H4 (cell line): ENCODE results near the gene SH2D2A. TPM values are rescaled to one million over a fixed set of nuclear protein-coding genes. Genes with fewer than 3 reads are reported as not detected.
A peak's percentile ranks its signal among the peaks of the same experiment; 100 is the strongest.

Experiments used
- DNase-seq: peaks from one replicate; pipeline ENCODE4 v3.0.0-alpha.2; 2015; ENCODE audit warnings: low spot score
- total RNA-seq: library from RNA; depleted of rRNA; stranded (reverse); fragments of >200 nt; shearing (Covaris generic); gene quantifications from 2 replicates; pipeline ENCODE4 v1.2.3, GENCODE V29; 2014; rRNA removed

The SH2D2A gene
- total RNA-seq = 2.5 TPM in 2 replicates

DNA sequence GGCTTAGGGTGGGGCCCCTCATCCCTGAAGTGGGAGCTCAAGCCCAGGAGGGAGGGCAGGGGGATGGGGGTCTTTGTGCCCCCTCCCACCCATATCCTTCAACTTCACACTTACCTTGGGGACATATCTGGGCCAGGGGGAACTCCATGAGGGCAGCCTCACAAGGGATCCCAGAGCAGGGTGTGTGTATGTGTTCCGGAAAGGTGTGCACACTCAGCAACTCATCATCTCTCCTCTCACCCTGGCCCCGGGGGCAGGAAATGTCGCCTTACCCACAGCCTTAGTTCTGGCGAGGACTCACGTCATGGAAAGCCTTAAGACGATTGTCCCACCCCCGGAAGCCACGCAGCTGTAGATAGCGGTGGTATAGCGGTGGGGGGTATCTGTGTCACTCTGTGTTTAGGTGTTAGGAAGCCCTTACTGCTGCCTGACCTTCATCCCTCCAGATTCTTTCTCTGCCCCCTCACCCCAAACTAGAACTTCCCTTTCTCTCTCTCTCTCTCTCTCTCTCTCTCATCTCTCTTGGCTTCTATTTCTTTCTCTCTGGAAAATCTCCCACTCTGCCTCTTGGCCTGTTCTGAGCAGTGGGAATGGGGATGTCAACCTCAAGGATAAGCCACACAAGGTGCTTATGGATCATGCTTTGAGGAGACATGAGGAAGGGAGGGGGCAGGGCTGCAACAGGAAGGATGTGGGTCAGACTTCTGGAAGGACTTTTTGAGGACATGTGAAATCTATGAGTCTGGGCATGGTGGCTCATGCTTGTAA, at the start of gene SH2D2A:
TSS of gene SH2D2A (minus strand) at position 288 of the 768 bp plus-strand sequence. CDS start at position 148, 140 bp downstream.
- DNase-seq = peak; percentile 88

DNA sequence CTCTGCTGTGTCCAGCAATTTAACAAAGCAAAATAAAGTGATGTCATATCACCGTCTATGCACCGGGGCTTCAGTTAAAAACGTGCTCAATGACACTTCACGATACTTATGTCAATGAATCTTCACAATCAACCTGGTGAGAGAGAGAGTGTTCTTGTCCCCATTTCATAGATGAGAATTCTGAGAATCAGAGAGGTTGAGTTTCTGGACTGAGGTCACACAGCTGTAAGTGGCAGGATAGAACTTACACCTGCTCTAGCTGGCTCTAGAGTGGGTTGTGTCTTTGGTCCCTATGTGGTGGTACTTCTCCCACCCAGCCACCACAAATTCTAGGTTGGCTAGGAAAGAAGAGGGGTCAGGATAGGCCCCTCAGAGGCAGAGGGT, 49.2 kb upstream of the SH2D2A start:
- DNase-seq = no peak

DNA sequence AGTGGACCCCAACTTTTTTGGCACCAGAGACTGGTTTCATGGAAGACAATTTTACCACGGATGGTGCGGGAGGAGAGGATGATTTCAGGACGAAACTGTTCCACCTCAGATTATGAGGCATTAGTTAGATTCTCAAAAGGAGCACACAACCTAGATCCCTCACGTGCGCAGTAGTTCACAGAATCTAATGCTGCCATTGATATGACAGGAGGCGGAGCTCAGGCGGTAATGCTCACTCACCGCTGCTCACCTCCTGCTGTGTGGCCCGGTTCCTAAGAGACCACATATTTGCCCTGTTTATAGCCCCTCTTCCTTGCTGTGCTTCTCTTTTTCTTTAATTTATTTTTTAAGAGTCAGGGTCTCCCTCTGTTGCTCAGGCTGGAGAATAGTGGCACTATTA, 48.6 kb upstream of the SH2D2A start:
- no peak for DNase-seq

DNA sequence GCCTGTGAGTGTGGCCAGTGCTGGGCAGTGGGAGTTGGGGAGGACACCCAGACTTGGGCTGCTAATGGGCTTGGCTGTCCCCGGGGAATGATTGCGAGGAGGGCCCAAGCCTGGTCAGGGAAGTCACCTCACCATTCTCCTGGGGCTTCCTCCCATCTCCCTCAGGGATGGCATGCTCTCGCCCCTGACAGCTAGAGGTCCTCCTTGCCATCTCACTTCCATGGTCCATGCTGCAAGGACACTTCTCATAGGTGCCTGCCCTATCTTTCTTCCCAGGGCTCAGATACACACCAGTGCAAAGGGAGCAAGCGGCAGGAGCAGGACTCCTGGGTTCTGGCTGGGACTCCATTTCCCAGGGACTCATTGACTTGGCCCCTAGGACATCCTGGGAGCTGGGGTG, 48.1 kb upstream of the SH2D2A start:
- no peak for DNase-seq

DNA sequence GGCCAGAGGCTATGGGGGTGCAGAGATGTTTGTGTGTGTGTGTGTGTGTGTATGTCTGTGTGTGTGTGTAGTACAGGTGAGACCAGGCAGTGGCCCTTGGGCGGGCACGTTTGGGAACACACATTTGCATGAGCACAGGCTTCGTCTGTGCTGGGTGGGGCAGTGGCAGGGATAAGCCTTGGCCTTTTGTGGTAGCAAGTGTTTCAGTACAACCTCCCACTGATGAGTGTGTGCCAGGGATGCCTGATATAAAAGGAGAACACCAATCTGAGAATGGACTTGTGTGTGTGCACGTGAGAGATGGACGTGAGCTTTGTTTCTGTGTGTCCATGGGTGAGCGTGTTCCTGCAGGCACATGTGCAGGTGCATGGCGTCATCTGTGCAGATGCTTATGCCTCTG, 47.0 kb upstream of the SH2D2A start:
- no peak for DNase-seq

DNA sequence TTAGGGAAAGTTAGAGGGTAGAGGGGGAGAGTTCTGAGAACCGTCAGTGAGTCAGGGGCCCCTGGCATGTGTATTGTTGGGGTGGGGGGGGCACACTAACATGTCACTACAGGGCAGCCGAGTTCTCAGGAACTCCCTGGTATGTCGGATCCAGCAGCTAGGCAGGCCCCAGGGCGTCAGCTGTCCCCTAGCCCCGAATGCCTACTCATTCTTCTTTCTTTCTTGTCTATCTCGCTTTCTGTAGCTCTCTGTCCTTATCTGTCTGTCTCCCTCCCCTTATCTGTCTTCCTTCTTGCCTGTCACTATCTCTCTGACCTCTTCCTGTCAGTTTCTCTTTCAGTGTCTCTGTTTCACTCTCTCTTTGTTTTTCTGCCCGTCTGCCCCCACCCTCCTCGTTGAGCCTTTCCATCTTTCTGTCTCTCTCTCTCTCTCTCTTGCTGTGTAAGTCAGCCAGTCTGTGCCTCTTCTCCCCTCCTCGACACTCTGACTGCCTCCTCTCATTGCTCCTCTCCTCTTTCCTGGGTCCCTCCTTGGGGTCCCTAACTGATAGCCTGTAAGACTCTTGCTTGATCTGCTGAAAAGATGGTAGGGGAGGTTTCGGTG, 46.5 kb upstream of the SH2D2A start:
- DNase-seq = no peak

DNA sequence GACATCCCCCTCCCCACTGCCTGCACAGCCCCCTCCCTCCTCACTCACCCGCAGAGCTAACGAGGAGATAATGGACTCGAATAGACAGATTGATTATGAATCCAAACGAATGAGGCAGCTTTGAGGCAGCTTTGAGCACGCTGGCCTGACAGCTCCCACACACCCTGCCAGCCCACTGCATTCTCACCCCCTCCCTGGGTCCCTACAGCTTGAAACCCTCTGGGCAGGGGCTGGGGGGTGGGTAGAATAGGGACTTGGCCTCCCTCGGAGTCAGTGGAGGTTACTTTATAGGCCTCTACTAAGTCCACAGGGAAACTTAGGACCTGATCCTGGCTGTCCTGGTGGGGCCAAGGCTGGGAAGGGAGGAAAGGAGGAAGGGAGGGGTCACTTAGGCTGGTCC, 45.9 kb upstream of the SH2D2A start:
- no peak for DNase-seq

DNA sequence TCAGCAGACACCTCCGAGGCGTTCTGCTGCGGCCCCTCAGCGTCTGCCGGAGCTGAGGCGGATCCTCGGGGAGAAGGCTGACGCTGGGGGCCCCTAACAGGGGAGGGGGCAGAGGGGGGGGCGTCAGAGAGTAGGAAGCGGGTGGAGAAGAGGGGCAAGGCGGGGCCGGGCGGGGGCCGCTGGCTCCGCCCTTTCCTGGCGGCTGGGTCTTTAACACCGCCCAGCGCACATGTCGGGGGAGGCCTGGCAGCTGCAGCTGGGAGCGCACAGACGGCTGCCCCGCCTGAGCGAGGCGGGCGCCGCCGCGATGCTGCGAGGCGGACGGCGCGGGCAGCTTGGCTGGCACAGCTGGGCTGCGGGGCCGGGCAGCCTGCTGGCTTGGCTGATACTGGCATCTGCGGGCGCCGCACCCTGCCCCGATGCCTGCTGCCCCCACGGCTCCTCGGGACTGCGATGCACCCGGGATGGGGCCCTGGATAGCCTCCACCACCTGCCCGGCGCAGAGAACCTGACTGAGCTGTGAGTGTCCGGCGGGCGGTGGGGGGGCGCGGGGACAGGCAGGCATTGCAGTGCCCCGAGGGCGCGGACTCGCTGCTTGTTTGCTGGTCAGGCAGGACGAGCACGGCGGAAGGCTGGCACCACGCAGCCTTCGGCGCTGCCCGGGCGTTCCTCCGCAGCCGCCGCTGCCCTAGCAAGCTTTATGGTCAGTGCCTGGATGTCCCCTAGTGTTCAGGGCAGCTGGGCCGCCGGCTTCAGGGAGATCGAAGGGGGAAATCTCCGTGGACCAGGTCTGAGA, 44.2 kb upstream of the SH2D2A start, which contains the start of gene NTRK1:
TSS of gene NTRK1 (plus strand) at position 238 of the 796 bp plus-strand sequence. CDS start at position 308, 70 bp downstream.
- no peak for DNase-seq

DNA sequence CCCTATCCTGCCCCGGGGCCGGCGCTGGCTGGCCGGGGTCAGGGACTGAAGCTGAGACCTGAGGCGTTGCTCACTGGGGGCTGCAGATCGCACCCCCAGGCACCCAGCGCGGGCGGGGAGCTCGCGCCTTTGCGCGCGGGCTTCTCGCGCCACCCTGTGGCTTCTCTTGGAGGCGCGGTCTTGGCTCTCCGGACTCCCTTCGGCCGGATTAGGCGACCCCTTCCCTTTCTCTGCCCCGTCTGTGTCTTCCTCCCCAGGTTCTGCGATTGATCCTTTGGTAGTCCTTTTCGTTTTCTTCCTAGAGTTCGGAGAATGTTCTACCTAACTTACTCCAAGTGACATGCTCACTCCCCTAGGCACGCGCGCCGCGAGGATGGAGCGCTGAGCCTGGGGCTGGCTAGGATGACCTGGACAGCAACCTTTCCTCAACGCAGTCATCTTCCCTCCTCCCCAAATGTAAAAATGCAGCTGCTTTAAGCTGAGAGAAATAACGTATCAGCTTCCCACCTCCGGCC, 43.5 kb upstream of the SH2D2A start:
- no peak for DNase-seq

DNA sequence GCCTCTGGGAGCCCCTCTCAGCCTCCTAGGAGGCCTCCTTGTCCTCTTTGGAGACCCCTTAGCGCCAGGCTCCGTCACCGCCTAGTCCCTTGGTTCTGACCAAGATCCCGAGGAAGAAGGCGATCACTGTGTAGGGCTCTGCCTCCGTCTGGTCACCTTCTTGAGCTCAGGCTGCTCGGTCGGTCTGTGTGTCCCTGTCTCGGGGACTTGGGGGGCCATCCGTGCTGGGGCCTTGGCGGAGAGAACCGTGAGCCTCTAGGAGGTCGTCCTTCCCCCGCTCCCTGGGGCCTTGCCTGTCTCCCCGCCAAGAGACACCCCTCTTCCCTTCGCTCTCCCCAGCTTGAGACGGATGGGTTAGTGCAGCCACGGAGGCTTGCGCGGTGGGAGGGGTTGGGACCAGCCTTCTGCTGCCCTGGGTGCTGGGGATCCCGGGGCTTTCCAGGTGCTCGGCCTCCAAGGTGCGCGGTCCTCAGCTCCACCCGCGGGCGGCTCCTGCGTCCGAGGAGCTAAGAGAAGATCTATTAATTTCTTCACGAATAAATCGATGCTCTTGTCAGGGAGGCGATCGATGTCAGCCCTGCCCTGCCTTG, 43.0 kb upstream of the SH2D2A start:
- DNase-seq = no peak

DNA sequence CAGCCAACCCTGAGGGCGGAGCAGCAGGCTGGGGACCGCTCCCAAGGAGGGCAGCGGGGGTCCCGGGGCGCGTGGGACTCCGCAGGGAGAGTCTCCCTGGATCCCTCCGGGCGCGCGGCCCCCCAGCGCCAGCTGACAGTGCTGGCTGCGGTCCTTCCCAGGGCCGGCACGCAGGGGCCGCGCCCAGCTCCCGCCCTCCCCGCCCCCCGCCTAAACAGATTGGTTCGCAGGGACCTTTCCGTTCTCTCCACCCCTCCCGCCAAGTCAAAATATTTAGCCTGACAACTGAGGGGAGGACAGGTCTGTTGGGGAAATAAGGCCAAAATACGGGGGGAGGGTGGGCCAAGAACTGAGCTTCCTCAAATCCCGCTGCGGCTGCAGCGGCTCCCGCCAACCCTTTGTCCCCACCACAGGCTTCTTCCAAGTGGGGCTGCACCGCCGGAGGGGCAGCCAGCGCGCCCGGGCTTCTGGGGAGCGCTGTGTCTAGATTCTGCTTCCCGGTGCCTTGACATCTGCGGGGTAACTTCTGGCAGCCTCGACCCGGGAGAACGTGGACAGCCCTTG, 42.4 kb upstream of the SH2D2A start, which contains the start of gene INSRR:
TSS of gene INSRR (minus strand) at position 159 of the 564 bp plus-strand sequence. CDS start 496 bp downstream, outside the sequence.
- DNase-seq = no peak

DNA sequence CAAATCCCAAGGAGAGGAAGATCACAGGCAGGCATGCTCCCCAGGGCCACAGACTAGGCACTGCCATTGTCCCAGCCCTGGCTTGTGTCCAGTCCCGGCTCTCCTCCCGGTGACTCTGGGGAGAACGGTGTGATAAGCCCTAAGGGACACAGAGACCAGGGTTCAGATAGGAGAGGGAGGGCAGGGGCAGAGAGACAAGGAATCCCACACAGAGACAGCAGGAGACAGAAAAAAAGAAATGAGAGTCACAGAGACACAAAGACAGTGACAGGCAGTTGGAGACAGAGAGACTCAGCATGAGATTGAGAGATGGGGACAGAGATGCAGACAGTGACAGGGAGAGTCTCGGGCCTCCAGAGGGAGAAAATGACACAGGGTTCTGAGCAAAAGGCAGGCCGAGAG, 41.9 kb upstream of the SH2D2A start:
- DNase-seq = no peak

DNA sequence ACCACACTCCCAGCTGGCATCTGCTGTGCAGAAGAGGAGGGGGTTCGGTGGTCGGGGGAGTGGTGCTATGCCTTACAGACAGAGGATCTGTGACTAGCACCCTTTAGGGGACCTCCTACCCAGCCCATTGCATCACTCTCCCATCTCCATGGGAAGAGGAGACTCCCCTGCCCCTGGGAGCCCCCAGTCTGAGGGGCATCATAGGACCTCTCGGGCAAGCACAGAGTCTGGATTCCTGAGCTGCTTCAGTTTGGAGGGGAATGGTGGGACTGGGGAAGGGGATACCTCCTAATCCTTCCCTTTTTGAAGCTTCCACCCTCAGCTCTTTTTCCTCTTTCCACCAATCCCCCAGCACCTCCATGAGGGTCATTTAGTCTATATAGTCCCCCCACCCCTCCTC, 40.9 kb upstream of the SH2D2A start:
- DNase-seq = no peak

DNA sequence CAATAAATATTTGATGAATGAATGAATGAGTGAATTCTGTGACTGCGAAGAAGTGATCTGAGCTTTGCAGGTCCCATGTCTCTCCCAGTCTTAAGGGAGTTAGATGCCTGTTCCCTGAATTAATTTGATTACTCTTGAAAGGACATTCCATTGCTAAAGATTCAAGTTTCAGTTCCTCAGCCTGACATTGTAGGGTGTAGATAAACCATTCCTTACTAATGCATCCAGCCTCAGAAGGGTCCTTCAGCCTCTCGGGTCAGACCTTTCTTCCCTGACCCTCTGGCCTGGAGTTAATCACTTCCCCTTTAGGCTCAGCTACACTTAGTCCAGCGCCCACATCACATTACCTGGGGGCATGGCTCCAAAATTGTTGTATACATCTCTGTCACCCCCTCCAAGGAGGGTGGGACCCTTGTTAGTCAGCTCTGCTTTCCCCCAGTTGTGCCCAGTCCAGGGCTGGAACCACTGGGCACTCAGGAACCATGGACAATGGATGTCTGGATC, 39.7 kb upstream of the SH2D2A start:
- DNase-seq = no peak

DNA sequence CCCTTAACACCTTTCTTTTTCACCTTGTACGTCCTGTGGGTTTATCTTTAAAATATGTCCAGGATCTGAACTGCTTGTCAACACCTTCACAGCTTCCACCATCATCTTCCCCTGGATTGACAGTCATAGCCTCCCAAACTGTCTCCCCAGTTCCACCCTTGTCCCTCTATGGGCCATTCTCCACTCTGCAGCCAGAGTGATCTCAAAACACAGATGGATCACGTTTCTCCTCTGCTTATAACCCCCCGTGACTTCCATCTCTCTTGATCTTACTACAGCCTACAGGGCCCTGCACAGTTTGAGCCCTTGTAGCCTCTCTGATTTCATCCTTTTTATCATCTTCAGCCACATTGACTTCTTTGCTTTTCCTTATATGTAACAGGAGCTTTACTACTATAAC, 38.0 kb upstream of the SH2D2A start:
- no peak for DNase-seq

DNA sequence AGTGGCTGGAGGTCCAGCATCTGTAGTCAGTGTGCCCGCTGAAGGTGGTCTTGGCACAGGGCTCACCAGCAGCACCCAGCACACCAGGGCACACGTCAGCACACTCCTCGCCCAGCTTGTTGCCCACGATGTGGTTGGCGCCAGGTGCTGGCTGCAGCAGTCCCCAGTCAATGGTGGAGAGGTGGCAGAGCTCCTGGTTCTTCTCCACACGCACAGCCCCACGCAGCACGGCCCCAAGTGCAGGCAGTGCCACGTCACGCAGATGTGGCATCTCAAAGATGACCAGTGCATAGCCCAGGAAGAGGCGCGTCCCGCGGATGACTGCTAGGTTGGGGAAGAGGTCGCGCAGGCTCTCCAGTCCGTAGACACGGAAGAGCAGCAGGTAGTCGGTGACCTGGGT, 37.1 kb upstream of the SH2D2A start:
- no peak for DNase-seq

DNA sequence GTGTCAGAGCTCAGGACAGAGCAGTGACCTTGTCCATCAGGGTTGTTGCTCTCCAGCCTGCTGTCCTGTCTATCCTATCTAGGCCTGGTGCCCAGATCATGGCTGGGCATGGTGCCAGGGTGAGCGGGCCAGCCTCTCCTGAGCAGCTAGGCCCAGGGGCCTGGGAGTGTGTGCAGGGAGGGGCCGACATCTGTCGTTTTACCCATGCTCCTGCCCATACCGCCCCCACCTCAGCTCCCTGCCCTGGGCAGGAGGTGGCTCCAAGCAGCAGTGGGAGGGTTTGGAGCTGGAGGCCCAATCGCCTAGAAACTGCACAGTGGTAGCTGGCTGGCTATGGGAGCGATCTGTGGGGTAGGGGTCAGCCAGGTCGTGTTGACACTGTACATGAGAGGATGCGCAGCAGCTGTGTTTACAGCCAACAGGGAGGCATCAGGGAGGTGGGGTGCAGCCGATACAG, 35.8 kb upstream of the SH2D2A start:
- peak; percentile 33 for DNase-seq

DNA sequence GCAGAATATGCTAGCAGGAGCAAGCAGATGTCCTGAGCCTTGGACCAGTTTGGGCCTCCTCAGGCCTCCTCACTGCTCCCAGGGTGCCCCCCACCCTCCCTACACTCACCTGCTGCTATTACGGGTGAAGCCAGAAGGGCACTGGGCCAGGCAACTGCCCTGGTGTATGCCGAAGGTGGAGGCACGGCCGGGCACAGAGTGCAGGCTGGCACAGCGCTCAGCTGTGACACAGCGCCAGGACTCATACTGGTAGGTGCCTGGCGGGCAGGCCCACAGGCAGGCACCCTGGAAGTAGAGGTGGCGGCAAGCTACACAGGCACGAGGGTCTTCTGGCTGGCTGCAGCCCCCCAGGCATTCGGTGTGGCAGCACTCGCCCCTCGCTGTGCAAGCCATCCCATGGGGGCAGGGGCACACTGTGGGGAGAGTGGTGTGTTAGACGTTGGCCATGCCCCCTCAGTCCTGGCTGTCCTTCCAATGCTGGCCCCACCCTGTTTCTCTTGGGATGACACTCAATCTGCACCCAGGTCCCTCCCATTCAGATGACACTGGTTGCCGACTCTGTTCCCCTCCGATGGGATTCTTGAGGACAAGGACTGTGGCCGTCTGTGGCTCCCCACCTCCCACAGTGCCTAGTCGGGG, 35.2 kb upstream of the SH2D2A start:
- DNase-seq = no peak

DNA sequence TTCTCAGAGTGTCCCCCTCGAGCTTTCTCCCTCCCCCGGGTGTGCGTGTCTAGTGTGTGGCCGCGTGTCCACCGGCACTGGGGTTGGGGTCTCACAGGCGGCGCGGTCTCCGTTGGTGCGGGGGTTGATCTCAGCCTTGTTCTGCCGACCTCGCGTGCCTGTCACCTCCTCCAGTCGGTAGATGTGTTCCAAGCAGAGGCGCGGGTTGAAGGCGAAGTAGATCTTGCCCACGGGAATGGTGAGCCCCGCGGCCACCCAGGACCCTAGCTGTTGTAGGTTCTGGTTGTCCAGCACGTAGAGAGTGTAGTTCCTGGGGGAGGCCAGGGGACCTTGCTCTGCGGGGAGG, 32.5 kb upstream of the SH2D2A start:
- DNase-seq = no peak

DNA sequence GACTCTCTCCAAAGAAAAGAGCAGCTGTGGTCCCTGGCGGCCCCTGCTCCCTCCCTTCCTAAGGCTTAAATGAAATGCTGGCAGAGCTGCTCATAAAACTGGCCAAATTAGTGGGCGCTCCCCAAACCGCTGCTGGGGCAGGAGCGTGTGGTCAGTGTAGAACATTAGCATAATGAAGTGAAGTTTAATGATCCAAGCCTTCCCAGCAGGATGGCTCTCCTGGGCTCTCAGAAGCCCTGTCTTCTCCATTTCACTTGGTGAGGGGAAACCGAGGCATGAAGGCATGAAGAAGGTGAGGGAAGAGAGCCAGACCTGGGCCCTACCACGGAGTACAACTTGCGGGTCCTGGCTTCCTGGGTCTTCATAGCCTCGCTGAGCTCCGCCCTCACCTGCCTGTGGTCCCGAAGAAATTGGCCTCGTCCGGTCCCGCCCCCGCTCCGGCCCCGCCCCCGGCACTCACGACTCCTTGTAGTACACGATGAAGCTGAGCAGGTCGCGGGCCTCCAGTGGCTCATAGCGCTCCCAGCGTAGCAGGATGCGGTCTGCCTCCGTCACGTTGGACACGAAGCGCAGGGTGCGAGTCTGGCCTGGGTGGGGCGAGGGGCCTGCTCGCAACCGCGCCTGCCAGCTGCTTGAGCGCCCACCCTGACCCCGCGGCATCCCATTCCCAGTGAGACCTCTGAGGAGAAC, 32.0 kb upstream of the SH2D2A start:
- no peak for DNase-seq
